PFSK-1 (cell line): ENCODE results near the gene PCLO.

Source experiments
- REST ChIP-seq, 2 experiments: IDR thresholded peaks; 2 replicates each; pipeline versions ENCODE4 v1.6.1 to v1.8.0; 2011 to 2012; ENCODE audit warnings: low read depth in 2 of 2, low read length in 2 of 2, control low read depth in 1 of 2, inconsistent platforms in 1 of 2, mild to moderate bottlenecking in 1 of 2, moderate library complexity in 1 of 2; ENCODE audit not compliant: insufficient read depth in 1 of 2
- TAF1 ChIP-seq: IDR thresholded peaks from 2 replicates; pipeline ENCODE4 v1.6.1; 2012; ENCODE audit warnings: low read length, control low read depth, borderline replicate concordance; ENCODE audit not compliant: insufficient read depth

GRCh38 chr7:82803411-82803810, 359.3 kb downstream of the PCLO start:
- TF ChIP-seq REST (IDR thresholded peaks at IDR 0.05; ENCODE audit: insufficient read depth in 1 of 2, low read depth in 2 of 2, low read length in 2 of 2) (no peak), TAF1 (no peak)
